T-helper 1 cell treated with Interleukin-12 subunit alpha and Interleukin-12 subunit beta and Interleukin-4 antibody, amounts not matched to agents 30 μg/mL and 1 μg/mL, for 36 hours (primary cell): ENCODE measurements around the gene LDLRAP1.

ENCODE experiments used
- H3K27ac Mint-ChIP-seq: one replicate; pipeline ENCODE4 v1.8.0; 2021; ENCODE audit warnings: mild to moderate bottlenecking, mixed read lengths
- H3K27me3 Mint-ChIP-seq: one replicate; pipeline ENCODE4 v1.8.0; 2021; ENCODE audit warnings: low read depth, mixed read lengths
- H3K36me3 Mint-ChIP-seq: one replicate; pipeline ENCODE4 v1.8.0; 2021; ENCODE audit warnings: low read depth, mixed read lengths
- H3K4me1 Mint-ChIP-seq: one replicate; pipeline ENCODE4 v1.8.0; 2021; ENCODE audit warnings: low read depth, mixed read lengths
- H3K4me3 Mint-ChIP-seq: one replicate; pipeline ENCODE4 v1.8.0; 2021; ENCODE audit warnings: mild to moderate bottlenecking, moderate library complexity, mixed read lengths
- H3K9me3 Mint-ChIP-seq: one replicate; pipeline ENCODE4 v1.8.0; 2021; ENCODE audit warnings: mixed read lengths

Gene LDLRAP1

GRCh38 chr1:25517476-25518394 is 25.7 kb upstream of the LDLRAP1 start:
- Mint-ChIP-seq H3K4me3 (no peak overlapping the region), H3K9me3 (no peaks in the 10 kb centered on the region), H3K27me3 (peaks cover 7% of the 10 kb centered on the region), H3K4me1 (peaks cover 4% of the 10 kb centered on the region), H3K36me3 (no peaks in the 10 kb centered on the region), H3K27ac (no peak overlapping the region)

DNA sequence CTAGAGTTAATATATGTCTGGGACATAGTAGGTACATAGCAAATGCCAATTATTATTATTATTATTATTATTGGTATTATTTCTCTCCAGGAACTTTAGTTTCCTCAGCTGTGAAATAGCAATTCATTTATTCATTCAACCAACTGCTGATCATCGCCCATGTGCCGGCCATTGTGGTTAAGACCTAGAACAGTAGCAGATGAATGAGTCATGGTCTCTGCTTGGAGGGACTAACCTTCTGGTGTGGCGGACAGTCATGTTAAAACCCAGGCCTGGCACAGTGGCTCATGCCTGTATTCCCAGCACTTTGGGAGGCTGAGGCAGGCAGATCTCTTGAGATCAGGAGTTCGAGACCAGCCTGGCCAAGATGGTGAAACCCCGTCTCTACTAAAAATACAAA is 23.8 kb upstream of the LDLRAP1 start:
- Mint-ChIP-seq H3K27ac (no peak overlapping the region), H3K27me3 (peaks cover 7% of the 10 kb centered on the region), H3K4me3 (no peak overlapping the region), H3K9me3 (no peaks in the 10 kb centered on the region), H3K4me1 (peaks cover 4% of the 10 kb centered on the region), H3K36me3 (no peaks in the 10 kb centered on the region)

- Mint-ChIP-seq H3K36me3 (no peaks in the 10 kb centered on the region), H3K4me1 (peaks cover 8% of the 10 kb centered on the region), H3K27ac (no peak overlapping the region), H3K9me3 (peaks cover 5% of the 10 kb centered on the region), H3K27me3 (peaks cover 6% of the 10 kb centered on the region), H3K4me3 (no peak overlapping the region)
Observed at GRCh38 chr1:25520446-25521061, 22.9 kb upstream of the LDLRAP1 start.

DNA sequence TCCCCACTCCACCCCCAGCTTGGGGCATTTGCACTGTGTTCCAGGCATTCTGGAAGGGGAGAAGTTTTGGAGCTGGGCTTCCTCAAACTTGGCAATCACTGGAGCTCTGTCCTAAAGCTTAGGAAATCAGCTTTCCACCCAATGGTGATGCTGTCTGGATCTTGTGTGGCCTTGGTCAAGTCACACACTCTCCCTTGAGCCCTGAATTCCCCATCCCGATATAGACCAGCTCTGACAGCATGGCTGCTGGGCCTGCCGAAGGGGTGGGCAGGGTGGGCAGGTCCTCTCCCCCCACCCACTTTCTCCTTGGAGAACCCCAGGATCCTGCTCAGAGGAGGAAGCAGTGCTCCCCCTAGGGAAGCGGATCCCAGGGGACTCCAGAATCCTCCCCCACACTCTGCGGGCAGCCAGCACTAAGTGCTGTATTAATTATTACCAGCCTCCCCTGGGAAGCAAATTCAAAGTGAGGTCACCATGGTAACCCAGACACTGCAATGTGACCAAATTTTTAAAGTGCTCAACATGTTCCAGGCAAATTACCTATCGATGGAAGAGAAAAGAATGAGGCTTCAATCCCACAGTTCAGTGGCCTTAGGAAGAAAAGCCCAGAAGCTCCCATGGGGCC is 21.3 kb upstream of the LDLRAP1 start:
- Mint-ChIP-seq H3K4me1 (peaks cover 8% of the 10 kb centered on the region), H3K36me3 (no peaks in the 10 kb centered on the region), H3K27me3 (peaks cover 6% of the 10 kb centered on the region), H3K27ac (no peak overlapping the region), H3K9me3 (peaks cover 6% of the 10 kb centered on the region), H3K4me3 (no peak overlapping the region)

DNA sequence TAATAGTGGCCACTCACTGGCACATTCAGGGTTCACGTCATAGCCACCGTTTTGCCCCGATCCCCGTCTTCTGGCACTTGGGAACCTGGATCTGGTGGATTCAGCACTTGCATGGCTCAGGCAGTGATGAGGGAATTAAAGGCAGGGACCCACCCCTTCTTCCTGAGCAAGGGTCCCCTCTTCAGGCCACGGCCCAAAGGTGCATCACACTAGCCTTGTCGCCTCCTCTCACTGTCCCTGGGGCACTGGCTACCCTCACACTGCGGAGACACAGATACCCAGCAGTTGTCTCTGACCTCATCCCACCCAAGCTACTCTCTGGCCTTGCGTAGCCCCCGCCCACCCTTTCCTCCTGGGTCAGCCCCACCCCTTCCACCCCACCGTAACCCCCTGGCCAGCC is 19.9 kb upstream of the LDLRAP1 start:
- peaks cover 6% of the 10 kb centered on the region for H3K27me3 Mint-ChIP-seq
- H3K9me3 Mint-ChIP-seq: peaks cover 6% of the 10 kb centered on the region
- H3K36me3 Mint-ChIP-seq: no peaks in the 10 kb centered on the region
- H3K4me1 Mint-ChIP-seq: peaks cover 8% of the 10 kb centered on the region
- no peak overlapping the region for H3K4me3 Mint-ChIP-seq
- H3K27ac Mint-ChIP-seq: no peak overlapping the region

- Mint-ChIP-seq H3K9me3 (peaks cover 6% of the 10 kb centered on the region), H3K4me3 (no peak overlapping the region), H3K27ac (no peak overlapping the region), H3K27me3 (peaks cover 6% of the 10 kb centered on the region), H3K36me3 (no peaks in the 10 kb centered on the region), H3K4me1 (peaks cover 8% of the 10 kb centered on the region)
Observed at GRCh38 chr1:25524568-25525360, 18.6 kb upstream of the LDLRAP1 start.

- no peak overlapping the region for H3K27ac Mint-ChIP-seq
- H3K36me3 Mint-ChIP-seq: no peaks in the 10 kb centered on the region
- peaks cover 6% of the 10 kb centered on the region for H3K9me3 Mint-ChIP-seq
- H3K4me1 Mint-ChIP-seq: peaks cover 6% of the 10 kb centered on the region
- no peak overlapping the region for H3K4me3 Mint-ChIP-seq
- peaks cover 6% of the 10 kb centered on the region for H3K27me3 Mint-ChIP-seq
Observed at GRCh38 chr1:25525361-25525688, 18.1 kb upstream of the LDLRAP1 start.

GRCh38 chr1:25526753-25527152 is 16.7 kb upstream of the LDLRAP1 start:
- Mint-ChIP-seq H3K4me1 (peaks cover 4% of the 10 kb centered on the region), H3K36me3 (no peaks in the 10 kb centered on the region), H3K27me3 (peaks cover 6% of the 10 kb centered on the region), H3K9me3 (peaks cover 6% of the 10 kb centered on the region), H3K27ac (no peak overlapping the region), H3K4me3 (no peak overlapping the region)

DNA sequence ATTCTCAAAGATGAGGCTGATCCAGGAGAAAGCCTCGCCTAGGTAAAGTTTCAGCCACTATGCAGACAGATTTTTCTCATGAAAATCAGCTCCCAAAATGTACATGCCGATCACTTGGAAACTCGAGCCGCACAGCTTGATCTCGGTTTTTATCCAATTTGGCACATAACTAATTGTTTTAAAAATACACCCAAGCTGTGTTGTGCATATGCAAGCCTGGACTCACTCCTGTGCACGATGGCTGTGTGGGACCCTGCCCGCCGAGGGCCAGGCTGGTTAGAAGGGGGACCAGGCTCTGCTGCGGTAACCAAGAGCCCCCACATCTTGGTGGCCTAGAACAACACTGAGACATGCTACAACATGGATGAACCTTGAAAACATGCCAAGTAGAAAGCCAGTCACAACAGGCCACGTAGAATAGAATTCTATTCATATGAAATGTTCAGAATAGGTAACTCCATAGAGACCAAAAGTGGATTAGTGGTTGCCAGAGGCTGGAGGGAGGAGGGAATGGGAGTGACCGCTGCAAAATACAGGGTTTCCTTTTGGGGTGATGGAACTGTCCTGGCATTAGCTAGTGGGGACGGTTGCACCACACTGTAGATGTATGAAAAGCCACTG is 16.1 kb upstream of the LDLRAP1 start:
- H3K4me3 Mint-ChIP-seq: no peak overlapping the region
- H3K27ac Mint-ChIP-seq: no peak overlapping the region
- peaks cover 6% of the 10 kb centered on the region for H3K9me3 Mint-ChIP-seq
- peaks cover 6% of the 10 kb centered on the region for H3K27me3 Mint-ChIP-seq
- peaks cover 4% of the 10 kb centered on the region for H3K4me1 Mint-ChIP-seq
- no peaks in the 10 kb centered on the region for H3K36me3 Mint-ChIP-seq

DNA sequence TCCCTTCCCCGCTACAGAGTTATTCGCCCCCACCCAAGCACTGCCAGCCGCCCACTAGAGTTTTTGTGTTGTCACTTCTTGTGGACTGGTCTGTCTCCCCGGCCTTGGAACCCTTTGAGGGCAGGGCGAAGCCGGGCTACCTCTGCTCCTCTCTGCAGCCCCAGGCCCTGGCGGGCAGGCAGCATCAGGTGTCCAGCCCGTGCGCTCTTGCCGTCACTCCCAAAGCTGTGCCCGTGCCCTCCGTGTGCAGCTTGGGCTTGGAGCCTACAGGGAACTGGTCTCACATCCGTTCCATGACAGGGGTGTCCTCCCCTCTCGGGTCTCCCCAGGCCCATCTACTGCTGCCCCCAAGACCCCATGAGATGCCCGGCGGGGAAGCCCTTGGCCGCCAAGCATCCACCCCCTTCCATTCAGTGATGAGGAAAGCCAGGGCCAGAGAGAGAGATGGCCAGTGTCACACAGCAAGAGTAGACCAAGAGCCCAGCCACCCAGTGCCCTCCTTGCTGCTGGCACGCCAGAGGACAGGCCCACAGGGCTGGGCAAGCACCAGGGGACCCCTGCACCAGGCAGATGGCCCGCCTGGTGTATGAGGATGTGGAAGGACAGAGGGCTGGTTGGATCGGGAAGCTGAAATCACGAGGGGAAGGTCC is 15.3 kb upstream of the LDLRAP1 start:
- Mint-ChIP-seq H3K36me3 (no peaks in the 10 kb centered on the region), H3K27me3 (peaks cover 6% of the 10 kb centered on the region), H3K27ac (no peak overlapping the region), H3K4me3 (no peak overlapping the region), H3K9me3 (peaks cover 6% of the 10 kb centered on the region), H3K4me1 (peaks cover 4% of the 10 kb centered on the region)

- Mint-ChIP-seq H3K9me3 (peaks cover 6% of the 10 kb centered on the region), H3K27me3 (peaks cover 6% of the 10 kb centered on the region), H3K27ac (no peak overlapping the region), H3K4me3 (no peak overlapping the region), H3K4me1 (peaks cover 4% of the 10 kb centered on the region), H3K36me3 (no peaks in the 10 kb centered on the region)
Observed at GRCh38 chr1:25528881-25529517, 14.4 kb upstream of the LDLRAP1 start.

DNA sequence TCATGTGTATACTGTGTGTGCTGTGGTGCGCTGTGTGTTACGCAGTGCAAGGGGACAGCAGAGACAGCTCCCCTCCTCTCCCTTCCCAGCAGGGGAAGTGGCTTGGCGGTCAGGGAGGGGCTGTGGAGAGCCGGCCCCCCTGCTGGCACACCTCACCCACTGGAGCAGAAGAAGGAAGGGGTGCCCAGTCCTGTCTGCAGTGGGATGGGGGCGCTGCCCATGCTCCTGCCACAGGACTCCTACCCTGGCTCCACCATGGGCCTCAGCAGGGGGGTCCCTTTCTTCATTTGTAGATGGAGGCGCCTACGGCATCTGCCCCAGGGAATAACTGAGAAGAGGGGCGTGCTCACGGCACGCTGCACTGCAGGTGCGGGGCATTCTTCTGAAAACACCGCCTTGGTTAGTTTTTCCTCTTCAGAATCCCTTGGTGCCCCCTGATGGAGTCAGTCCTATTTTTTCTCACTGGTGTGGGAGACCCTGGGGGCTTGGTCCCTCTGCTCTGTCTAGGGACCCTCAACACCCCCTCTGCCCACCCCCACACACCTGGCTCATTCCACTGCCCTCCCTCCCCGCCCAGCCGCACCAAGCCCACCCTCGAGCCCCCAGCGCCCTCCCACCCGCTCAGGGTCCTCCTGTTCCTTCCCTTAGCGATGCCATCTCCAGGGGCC is 13.8 kb upstream of the LDLRAP1 start:
- Mint-ChIP-seq H3K27me3 (peaks cover 6% of the 10 kb centered on the region), H3K9me3 (peaks cover 6% of the 10 kb centered on the region), H3K4me1 (peaks cover 4% of the 10 kb centered on the region), H3K36me3 (no peaks in the 10 kb centered on the region), H3K27ac (no peak overlapping the region), H3K4me3 (no peak overlapping the region)
